Fibroblast of mammary gland (primary cell): ENCODE measurements around the gene ACACA.
A peak's percentile ranks its signal among the peaks of the same experiment; 100 is the strongest.
"Not testable (repeated sequence)": the region's sequence is repeated elsewhere in the genome, so short reads cannot be mapped to it uniquely, and the experiment has no call there.

ENCODE experiments used
- DNase-seq: peaks from one replicate; pipeline ENCODE4 v3.0.0-alpha.2; 2010; ENCODE audit warnings: low read depth
- H3K4me3 ChIP-seq: 2 replicates; pipeline ENCODE4 v1.5.1; 2011; ENCODE audit warnings: low read depth, mild to moderate bottlenecking, low read length, moderate library complexity; ENCODE audit not compliant: control insufficient read depth
- TF ChIP-seq, protein P1 (sequence below): conservative IDR thresholded peaks from 2 replicates; pipeline ENCODE4 v1.5.1; 2011; ENCODE audit warnings: low read depth, low read length, inconsistent platforms; ENCODE audit not compliant: control insufficient read depth, insufficient read depth

ACACA gene

DNA sequence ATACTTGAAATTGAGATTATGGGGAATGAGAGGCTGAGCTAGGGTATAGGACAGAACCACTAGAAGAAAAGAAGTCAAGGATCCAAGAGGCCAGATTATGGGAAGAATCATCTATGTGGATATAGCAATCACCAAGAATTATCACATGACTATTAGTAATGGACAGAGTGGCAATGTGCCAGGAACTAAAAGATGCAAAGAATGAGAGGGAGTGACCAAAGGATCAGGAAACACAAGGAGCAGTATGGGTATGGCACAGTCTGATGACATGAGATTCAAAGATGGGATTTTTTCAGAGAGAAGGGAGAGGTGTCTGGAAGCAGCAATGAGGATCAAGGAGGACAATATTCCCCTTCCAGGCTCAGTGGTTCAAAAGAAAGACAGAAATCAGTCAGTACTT lies 245.7 kb downstream of the ACACA start:
- TF ChIP-seq, protein P1, sequence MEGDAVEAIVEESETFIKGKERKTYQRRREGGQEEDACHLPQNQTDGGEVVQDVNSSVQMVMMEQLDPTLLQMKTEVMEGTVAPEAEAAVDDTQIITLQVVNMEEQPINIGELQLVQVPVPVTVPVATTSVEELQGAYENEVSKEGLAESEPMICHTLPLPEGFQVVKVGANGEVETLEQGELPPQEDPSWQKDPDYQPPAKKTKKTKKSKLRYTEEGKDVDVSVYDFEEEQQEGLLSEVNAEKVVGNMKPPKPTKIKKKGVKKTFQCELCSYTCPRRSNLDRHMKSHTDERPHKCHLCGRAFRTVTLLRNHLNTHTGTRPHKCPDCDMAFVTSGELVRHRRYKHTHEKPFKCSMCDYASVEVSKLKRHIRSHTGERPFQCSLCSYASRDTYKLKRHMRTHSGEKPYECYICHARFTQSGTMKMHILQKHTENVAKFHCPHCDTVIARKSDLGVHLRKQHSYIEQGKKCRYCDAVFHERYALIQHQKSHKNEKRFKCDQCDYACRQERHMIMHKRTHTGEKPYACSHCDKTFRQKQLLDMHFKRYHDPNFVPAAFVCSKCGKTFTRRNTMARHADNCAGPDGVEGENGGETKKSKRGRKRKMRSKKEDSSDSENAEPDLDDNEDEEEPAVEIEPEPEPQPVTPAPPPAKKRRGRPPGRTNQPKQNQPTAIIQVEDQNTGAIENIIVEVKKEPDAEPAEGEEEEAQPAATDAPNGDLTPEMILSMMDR, result no peak

DNA sequence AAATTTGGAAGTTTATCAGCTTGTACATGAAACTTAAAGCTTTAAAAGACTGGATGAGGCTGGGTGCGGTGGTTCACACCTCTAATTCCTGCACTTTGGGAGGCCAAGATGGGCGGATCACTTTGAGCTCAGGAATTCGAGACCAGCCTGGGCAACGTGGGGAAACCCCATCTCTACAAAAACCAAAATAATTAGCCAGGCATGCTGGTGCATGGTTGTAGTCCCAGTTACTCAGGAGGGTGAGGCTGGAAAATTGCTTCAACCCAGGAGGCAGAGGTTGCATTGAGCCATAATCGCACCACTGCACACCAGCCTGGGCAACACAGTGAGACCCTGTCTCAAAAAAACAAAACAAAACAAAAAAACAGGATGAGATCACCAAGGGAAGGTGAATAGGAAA lies 248.3 kb downstream of the ACACA start:
- TF ChIP-seq, protein P1, result no peak
- no peak for DNase-seq
- no peak overlapping the region for H3K4me3 ChIP-seq

More for the DNA sequence above, 245.7 kb downstream of the ACACA start:
- no peak overlapping the region for H3K4me3 ChIP-seq
- peak; percentile 69 for DNase-seq

DNA sequence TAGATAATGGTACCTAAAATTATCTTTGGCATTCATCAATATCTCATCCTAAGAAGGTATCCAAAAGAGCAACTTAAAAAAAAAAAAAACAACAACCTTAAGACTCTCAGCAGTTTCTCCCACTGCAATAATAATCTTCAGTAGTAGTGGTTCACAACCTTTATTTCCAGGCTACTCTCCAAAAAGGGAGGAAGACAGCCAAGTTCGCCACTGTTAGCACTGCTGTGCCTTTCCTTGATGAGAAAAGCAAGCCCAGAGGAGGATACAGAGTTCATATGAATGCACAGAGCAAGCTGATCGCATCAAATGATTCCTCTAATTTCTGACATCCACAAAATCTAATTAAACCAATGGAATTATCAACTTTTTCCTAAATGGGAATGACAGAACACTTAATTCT lies 258.5 kb downstream of the ACACA start:
- DNase-seq, result peak; percentile 4
- no peak overlapping the region for H3K4me3 ChIP-seq
- TF ChIP-seq, protein P1, result no peak

DNA sequence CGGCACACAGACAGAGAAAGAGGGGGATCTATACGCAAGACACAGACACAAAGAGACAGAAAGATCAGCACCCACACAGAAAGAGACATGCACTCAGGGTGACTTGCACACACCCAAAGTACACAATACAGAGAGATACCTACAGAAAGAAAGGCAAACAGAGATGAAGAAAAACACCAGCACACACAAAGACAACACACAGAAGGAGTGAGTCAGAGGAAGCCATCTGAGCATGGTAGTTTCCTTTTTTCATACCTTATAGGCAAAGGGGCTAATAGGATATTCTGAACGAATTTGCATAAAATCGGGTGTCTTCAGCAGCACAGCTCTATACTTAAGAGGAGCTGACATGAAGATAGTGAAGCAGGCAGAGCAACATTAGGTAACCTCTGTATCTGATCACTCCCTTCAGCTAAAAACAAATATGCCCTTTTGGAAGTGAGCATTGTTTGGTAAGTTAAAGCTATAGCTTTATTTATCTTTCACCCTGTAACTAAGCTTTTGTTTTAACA lies 259.3 kb downstream of the ACACA start:
- peak; percentile 8 for DNase-seq
- TF ChIP-seq, protein P1, result no peak
- no peak overlapping the region for H3K4me3 ChIP-seq

DNA sequence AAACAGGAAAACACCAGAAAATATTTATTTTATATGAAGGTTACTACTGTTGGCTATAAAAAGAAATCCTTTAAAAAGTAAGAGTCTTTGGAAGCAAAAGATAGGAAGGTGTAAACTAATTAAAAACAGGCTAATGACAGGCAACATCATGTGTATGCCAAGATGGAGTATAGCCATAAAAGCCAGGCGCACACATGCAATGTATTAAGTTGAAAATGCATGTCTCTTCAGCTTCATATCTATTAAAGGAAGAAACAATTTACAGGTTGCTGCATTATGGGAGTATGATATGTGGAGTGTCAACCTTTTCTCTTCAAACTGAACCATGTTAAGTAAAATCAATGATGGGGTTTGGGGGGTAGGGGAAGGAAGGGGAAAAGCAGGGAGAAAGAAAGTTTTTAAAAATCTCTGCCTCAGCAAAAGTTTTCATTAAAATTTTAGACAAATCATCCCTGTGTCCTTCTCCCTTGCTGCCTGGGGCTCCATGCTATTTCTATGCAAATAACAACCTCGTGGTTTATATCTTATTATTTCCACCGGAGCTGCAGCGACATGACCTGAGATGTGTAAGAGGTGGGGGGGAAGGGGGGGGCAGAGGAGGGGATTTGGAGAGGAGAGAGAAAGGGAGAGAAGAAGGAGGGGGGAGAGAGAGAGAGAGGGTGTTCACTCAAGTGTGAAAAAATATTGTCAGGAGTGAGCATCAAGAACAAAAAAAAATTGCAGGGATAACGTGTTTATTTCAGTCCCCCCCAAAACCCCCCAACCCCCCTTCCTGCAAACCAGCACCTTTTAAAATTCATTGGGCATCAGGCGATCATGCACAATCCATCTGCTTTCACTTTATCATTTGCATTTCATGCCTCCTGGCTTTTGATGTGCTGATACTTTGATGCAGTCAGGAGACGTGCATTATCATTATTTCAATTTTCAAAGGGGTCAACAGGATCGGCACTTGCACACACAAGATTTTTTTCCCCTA lies 260.3 kb downstream of the ACACA start:
- TF ChIP-seq, protein P1, result no peak
- H3K4me3 ChIP-seq, result no peak overlapping the region
- no peak for DNase-seq

DNA sequence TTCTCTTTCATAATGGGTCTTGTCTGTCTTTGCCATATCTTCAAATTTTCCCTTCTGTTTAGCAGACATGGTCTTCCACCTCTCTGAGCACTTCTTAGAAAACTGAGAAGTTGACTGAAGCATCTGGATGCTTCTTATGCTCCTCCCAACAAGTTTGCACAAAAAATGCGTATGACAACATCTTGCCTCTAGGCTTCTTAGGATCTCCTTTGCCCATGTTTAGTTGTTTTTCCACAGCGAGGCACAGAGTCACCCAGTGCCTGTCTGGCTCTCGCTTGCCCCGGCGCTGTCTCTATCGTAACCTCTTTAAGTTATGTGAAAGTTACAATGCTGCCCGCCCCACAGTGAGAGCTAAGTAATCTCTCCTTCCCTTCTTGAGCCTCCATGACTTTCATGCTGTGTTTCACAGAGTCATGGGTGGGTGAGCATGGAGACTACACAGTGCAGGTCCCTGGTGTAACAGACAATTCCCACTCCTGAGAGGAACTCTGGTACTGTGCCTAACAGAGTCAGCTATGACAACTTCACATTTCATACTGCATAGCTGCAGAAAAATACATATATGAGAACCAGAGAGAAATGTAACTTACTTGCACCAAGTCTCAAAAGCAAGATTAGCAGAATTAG lies 262.4 kb downstream of the ACACA start:
- TF ChIP-seq, protein P1, result no peak
- DNase-seq, result no peak
- no peak overlapping the region for H3K4me3 ChIP-seq

DNA sequence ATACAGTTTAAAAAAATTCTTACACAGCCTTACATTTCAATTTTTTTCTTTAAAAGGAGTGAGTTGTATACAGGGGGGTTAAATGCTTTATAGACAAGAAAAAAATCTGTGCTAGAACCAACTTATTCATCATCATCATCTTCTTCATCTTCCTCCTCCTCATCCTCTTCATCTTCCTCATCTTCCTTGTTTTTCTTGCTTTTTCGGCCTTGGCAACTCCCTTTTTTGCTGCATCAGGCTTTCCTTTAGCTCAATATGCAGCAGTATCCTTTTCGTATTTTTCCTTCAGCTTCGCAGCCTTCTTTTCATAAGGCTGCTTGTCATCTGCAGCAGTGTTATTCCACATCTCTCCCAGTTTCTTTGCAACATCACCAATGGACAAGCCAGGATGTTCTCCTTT lies 263.1 kb downstream of the ACACA start:
- not testable (repeated sequence) for DNase-seq, H3K4me3 ChIP-seq
